A673 (cell line): ENCODE measurements around the gene GLDC. TPM values are rescaled to one million over a fixed set of nuclear protein-coding genes. Genes with fewer than 3 reads are reported as not detected.

Experiments used
- BruUV-seq: library from RNA; stranded (reverse); fragments of 400-500 nt; replicated peaks from 2 replicates; lab custom pipeline; 2021; lab: Mats Ljungman, UMichigan
- CTCF ChIA-PET: fragments of 300-600 bp; sonication (Branson Sonifier 250); formaldehyde crosslinking; loops from one replicate; lab custom pipeline; 2022; ENCODE audit warnings: antibody characterized with exemption; lab: Charles Lee
- POLR2A ChIA-PET: fragments of 300-600 bp; sonication (Branson Sonifier 250); formaldehyde crosslinking; loops from one replicate; lab custom pipeline; 2022; ENCODE audit warnings: antibody characterized with exemption; ENCODE audit not compliant: low non-redundant PET; lab: Charles Lee
- DNase-seq: peaks from one replicate; pipeline ENCODE4 v3.0.0-alpha.2; 2015; ENCODE audit warnings: low spot score
- H3K27ac ChIP-seq: fragments of 200-600 bp; sonication (generic); 2 replicates; pipeline ENCODE4 v1.5.1; 2016; ENCODE audit warnings: mixed run types, low read depth, mild to moderate bottlenecking, mixed read lengths, antibody characterized with exemption, low read length; ENCODE audit not compliant: poor library complexity, severe bottlenecking
- H3K27me3 ChIP-seq: fragments of 200-600 bp; sonication (generic); replicated peaks from 2 replicates; pipeline ENCODE4 v1.6.1; 2017; ENCODE audit warnings: mixed run types, low read depth, mild to moderate bottlenecking, mixed read lengths, antibody characterized with exemption, low read length; ENCODE audit not compliant: insufficient read depth, poor library complexity
- H3K36me3 ChIP-seq: fragments of 200-600 bp; sonication (generic); 2 replicates; pipeline ENCODE4 v1.6.1; 2016; ENCODE audit warnings: mixed run types, mild to moderate bottlenecking, mixed read lengths, antibody characterized with exemption, low read length; ENCODE audit not compliant: insufficient read depth, poor library complexity, severe bottlenecking
- H3K4me1 ChIP-seq: fragments of 200-600 bp; sonication (generic); 2 replicates; pipeline ENCODE4 v1.6.1; 2017; ENCODE audit warnings: mixed run types, mild to moderate bottlenecking, mixed read lengths, antibody characterized with exemption, low read length; ENCODE audit not compliant: insufficient read depth, poor library complexity, severe bottlenecking
- H3K4me3 ChIP-seq: fragments of 200-600 bp; sonication (generic); 2 replicates; pipeline ENCODE4 v1.5.1; 2016; ENCODE audit warnings: low read depth, mixed run types, mild to moderate bottlenecking, mixed read lengths, low read length; ENCODE audit not compliant: poor library complexity, severe bottlenecking
- H3K9me3 ChIP-seq: fragments of 200-600 bp; sonication (generic); 2 replicates; pipeline ENCODE4 v1.6.1; 2016; ENCODE audit warnings: mixed run types, low read depth, mild to moderate bottlenecking, mixed read lengths, antibody characterized with exemption, low read length; ENCODE audit not compliant: poor library complexity, severe bottlenecking
- EZH2 ChIP-seq: fragments of 200-600 bp; sonication (generic); IDR thresholded peaks from 2 replicates; pipeline ENCODE4 v1.6.1; 2017; ENCODE audit warnings: borderline replicate concordance, low read depth, mild to moderate bottlenecking, mixed read lengths, antibody characterized with exemption, low read length; ENCODE audit not compliant: poor library complexity, severe bottlenecking
- intact Hi-C: fragments of 100-400 bp; cut with micrococcal nuclease; formaldehyde crosslinking; loops from one replicate; pipeline ENCODE4 v1.10.0; 2022; ENCODE audit not compliant: unreplicated experiment
- total RNA-seq: library from RNA; stranded (reverse); gene quantifications from 2 replicates; pipeline ENCODE4 v1.2.3, GENCODE V29; 2021
- TF ChIP-seq, protein P1 (sequence below): fragments of 300-800, 200-600 bp; sonication (generic); conservative IDR thresholded peaks from 2 replicates; pipeline ENCODE4 v1.5.1; 2017; ENCODE audit warnings: low read depth, mild to moderate bottlenecking, antibody characterized with exemption, low read length, moderate library complexity, mixed read lengths

GLDC gene
- total RNA-seq, 1 experiment from 2014 or later = 0.32 TPM

- TF ChIP-seq, protein P1, sequence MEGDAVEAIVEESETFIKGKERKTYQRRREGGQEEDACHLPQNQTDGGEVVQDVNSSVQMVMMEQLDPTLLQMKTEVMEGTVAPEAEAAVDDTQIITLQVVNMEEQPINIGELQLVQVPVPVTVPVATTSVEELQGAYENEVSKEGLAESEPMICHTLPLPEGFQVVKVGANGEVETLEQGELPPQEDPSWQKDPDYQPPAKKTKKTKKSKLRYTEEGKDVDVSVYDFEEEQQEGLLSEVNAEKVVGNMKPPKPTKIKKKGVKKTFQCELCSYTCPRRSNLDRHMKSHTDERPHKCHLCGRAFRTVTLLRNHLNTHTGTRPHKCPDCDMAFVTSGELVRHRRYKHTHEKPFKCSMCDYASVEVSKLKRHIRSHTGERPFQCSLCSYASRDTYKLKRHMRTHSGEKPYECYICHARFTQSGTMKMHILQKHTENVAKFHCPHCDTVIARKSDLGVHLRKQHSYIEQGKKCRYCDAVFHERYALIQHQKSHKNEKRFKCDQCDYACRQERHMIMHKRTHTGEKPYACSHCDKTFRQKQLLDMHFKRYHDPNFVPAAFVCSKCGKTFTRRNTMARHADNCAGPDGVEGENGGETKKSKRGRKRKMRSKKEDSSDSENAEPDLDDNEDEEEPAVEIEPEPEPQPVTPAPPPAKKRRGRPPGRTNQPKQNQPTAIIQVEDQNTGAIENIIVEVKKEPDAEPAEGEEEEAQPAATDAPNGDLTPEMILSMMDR = no peak
- TF ChIP-seq EZH2 = no peak
- intact Hi-C loops = no loop called here
- BruUV-seq = no TSS peak
- ChIA-PET CTCF (no interaction called here), POLR2A (no interaction called here)
- Histone ChIP-seq H3K27ac (no peak overlapping the region), H3K9me3 (no peaks in the 10 kb centered on the region), H3K36me3 (no peaks in the 10 kb centered on the region), H3K4me3 (no peak overlapping the region), H3K27me3 (peaks cover 5% of the 10 kb centered on the region), H3K4me1 (no peaks in the 10 kb centered on the region)
- DNase-seq = no peak
Observed at GRCh38 chr9:6631207-6631512, 14.4 kb downstream of the GLDC start.

- CTCF ChIA-PET = no interaction called here
- Histone ChIP-seq H3K27me3 (peaks cover 5% of the 10 kb centered on the region), H3K9me3 (no peaks in the 10 kb centered on the region), H3K36me3 (no peaks in the 10 kb centered on the region), H3K4me3 (no peak overlapping the region), H3K4me1 (no peaks in the 10 kb centered on the region), H3K27ac (no peak overlapping the region)
- BruUV-seq = no TSS peak
- TF ChIP-seq, protein P1 = no peak
- no peak for TF ChIP-seq EZH2
- intact Hi-C loops = no loop called here
- DNase-seq = no peak
- POLR2A ChIA-PET = no interaction called here
Observed at GRCh38 chr9:6630502-6631206, 14.9 kb downstream of the GLDC start.

GRCh38 chr9:6628704-6629103 is 16.8 kb downstream of the GLDC start:
- no peak for DNase-seq
- CTCF ChIA-PET = no interaction called here
- POLR2A ChIA-PET = no interaction called here
- Histone ChIP-seq H3K4me3 (no peak overlapping the region), H3K27ac (no peak overlapping the region), H3K36me3 (no peaks in the 10 kb centered on the region), H3K9me3 (no peaks in the 10 kb centered on the region), H3K27me3 (peaks cover 5% of the 10 kb centered on the region), H3K4me1 (no peaks in the 10 kb centered on the region)
- TF ChIP-seq, protein P1 = no peak
- no peak for TF ChIP-seq EZH2
- BruUV-seq = no TSS peak
- intact Hi-C loops = no loop called here
